ENCODE results near the gene RNF181. TPM values are rescaled to one million over a fixed set of nuclear protein-coding genes. Genes with fewer than 3 reads are reported as not detected.

The RNF181 gene
- total and polyA plus RNA-seq, 2 of the 13 experiments (the other 11 are each of a cell fraction or from before 2014, with no cell fraction given), result 224 to 578 TPM

- TF ChIP-seq, protein P1, sequence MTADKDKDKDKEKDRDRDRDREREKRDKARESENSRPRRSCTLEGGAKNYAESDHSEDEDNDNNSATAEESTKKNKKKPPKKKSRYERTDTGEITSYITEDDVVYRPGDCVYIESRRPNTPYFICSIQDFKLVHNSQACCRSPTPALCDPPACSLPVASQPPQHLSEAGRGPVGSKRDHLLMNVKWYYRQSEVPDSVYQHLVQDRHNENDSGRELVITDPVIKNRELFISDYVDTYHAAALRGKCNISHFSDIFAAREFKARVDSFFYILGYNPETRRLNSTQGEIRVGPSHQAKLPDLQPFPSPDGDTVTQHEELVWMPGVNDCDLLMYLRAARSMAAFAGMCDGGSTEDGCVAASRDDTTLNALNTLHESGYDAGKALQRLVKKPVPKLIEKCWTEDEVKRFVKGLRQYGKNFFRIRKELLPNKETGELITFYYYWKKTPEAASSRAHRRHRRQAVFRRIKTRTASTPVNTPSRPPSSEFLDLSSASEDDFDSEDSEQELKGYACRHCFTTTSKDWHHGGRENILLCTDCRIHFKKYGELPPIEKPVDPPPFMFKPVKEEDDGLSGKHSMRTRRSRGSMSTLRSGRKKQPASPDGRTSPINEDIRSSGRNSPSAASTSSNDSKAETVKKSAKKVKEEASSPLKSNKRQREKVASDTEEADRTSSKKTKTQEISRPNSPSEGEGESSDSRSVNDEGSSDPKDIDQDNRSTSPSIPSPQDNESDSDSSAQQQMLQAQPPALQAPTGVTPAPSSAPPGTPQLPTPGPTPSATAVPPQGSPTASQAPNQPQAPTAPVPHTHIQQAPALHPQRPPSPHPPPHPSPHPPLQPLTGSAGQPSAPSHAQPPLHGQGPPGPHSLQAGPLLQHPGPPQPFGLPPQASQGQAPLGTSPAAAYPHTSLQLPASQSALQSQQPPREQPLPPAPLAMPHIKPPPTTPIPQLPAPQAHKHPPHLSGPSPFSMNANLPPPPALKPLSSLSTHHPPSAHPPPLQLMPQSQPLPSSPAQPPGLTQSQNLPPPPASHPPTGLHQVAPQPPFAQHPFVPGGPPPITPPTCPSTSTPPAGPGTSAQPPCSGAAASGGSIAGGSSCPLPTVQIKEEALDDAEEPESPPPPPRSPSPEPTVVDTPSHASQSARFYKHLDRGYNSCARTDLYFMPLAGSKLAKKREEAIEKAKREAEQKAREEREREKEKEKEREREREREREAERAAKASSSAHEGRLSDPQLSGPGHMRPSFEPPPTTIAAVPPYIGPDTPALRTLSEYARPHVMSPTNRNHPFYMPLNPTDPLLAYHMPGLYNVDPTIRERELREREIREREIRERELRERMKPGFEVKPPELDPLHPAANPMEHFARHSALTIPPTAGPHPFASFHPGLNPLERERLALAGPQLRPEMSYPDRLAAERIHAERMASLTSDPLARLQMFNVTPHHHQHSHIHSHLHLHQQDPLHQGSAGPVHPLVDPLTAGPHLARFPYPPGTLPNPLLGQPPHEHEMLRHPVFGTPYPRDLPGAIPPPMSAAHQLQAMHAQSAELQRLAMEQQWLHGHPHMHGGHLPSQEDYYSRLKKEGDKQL (CRISPR knock-in tag; IDR thresholded peaks at IDR 0.05; ENCODE audit: low read depth), result peak; percentile 33
- TF ChIP-seq SOX13 (IDR thresholded peaks at IDR 0.05), result peak; percentile 43; the same call in 1 of the 2 replicates
- peak in 1 of 2 experiments; percentile 38; a peak in 1 of 4 replicates for TF ChIP-seq SOX13 (CRISPR knock-in tag; conservative IDR thresholded peaks at IDR 0.05 in 1 of 2, IDR thresholded peaks at IDR 0.05 in 1 of 2)
- peak; percentile 52 to 90; a peak in 3 of 4 replicates for TF ChIP-seq POLR2A (IDR thresholded peaks at IDR 0.05; ENCODE audit: insufficient read depth in 1 of 2, low read depth in 2 of 2, low read length in 2 of 2)
- no peak for TF ChIP-seq FUBP1 (CRISPR knock-in tag; IDR thresholded peaks at IDR 0.05; ENCODE audit: borderline replicate concordance)
- TF ChIP-seq SATB2 (CRISPR knock-in tag; IDR thresholded peaks at IDR 0.05), result no peak
- no peak for TF ChIP-seq SMARCE1 (IDR thresholded peaks at IDR 0.05; ENCODE audit: borderline replicate concordance)
- peak; percentile 44 for TF ChIP-seq ZNF280B (CRISPR knock-in tag; IDR thresholded peaks at IDR 0.05; ENCODE audit: borderline replicate concordance)
- no peak for TF ChIP-seq NKX3-1 (CRISPR knock-in tag; IDR thresholded peaks at IDR 0.05)
- TF ChIP-seq IKZF1 (IDR thresholded peaks at IDR 0.05), result no peak
- 0 out of 2 replicates have a peak, but pooled peaks have one; percentile 59 for TF ChIP-seq ZNF557 (CRISPR knock-in tag; IDR thresholded peaks at IDR 0.05)
- no peak for TF ChIP-seq NFIB (CRISPR knock-in tag; IDR thresholded peaks at IDR 0.05; ENCODE audit: borderline replicate concordance)
- no peak for TF ChIP-seq CENPX (CRISPR knock-in tag; IDR thresholded peaks at IDR 0.05)
- TF ChIP-seq FOXM1 (CRISPR knock-in tag; IDR thresholded peaks at IDR 0.05), result no peak
- TF ChIP-seq ATF7-NPFF (CRISPR knock-in tag; IDR thresholded peaks at IDR 0.05; ENCODE audit: low read depth), result peak; percentile 79
- TF ChIP-seq ZNF839 (CRISPR knock-in tag; IDR thresholded peaks at IDR 0.05; ENCODE audit: borderline replicate concordance), result no peak
- peak; percentile 95 for TF ChIP-seq ZSCAN31 (CRISPR knock-in tag; IDR thresholded peaks at IDR 0.05; ENCODE audit: low read depth)
- TF ChIP-seq RXRB (CRISPR knock-in tag; IDR thresholded peaks at IDR 0.05; ENCODE audit: borderline replicate concordance), result peak; percentile 68; the same call in 1 of the 2 replicates
- peak; percentile 72 for TF ChIP-seq POGZ (CRISPR knock-in tag; IDR thresholded peaks at IDR 0.05)
Observed at GRCh38 chr2:85611705-85612587, 16.4 kb downstream of the RNF181 start, which contains the start of gene C2orf68 (continued).
